ENCODE data around the gene RHOC. TPM values are rescaled to one million over a fixed set of nuclear protein-coding genes. Genes with fewer than 3 reads are reported as not detected.

RHOC gene
- total RNA-seq, 2 experiments from 2014 or later: 23.1 to 43.3 TPM

- CTCF ChIA-PET (ENCODE audit: unreplicated experiment): interaction anchor here (2.6 kb wide), 1 partner anchor 33 kb away, joined by 5 read pairs; no protein-coding TSS in a partner anchor
- H3K79me2 ChIP-seq (ENCODE audit: insufficient read depth, low read depth, low read length): no peaks in the 10 kb centered on the region
- H3K27ac ChIP-seq (ENCODE audit: low read depth, low read length, poor library complexity, severe bottlenecking): no peak overlapping the region
- DNase-seq (ENCODE audit: low spot score): no peak
- H3K9me3 ChIP-seq (ENCODE audit: low read length): no peaks in the 10 kb centered on the region
- intact Hi-C loops (cut with micrococcal nuclease; ENCODE audit: unreplicated experiment): loop anchor here (10.0 kb wide), 1 partner anchor 277 kb away; the partner anchor contains the start of gene CTTNBP2NL
- no peak for TF ChIP-seq EZH2phosphoT487 (IDR thresholded peaks at IDR 0.05; ENCODE audit: borderline replicate concordance, low read depth, low read length)
- no peak for TF ChIP-seq CTCF (conservative IDR thresholded peaks at IDR 0.05; ENCODE audit: low read length)
- no peak overlapping the region for H3K4me3 ChIP-seq (ENCODE audit: low read depth, low read length, poor library complexity, severe bottlenecking)
- no peaks in the 10 kb centered on the region for H3K9me2 ChIP-seq (ENCODE audit: insufficient read depth, low read length)
- no peaks in the 10 kb centered on the region for H4K20me1 ChIP-seq (ENCODE audit: insufficient read depth, low read length)
- no peak overlapping the region for H2AFZ ChIP-seq (ENCODE audit: low read length)
- POLR2A ChIA-PET: interaction anchor here (0.6 to 1.2 kb wide), 3 partner anchors 10 to 119 kb away, joined by 3 read pairs; no protein-coding TSS in a partner anchor
- peaks cover 34% of the 10 kb centered on the region for H3K4me1 ChIP-seq (ENCODE audit: insufficient read depth, low read length, poor library complexity, severe bottlenecking)
- H3K4me2 ChIP-seq (ENCODE audit: low read length): no peak overlapping the region
- no TSS peak for BruUV-seq (replicated peaks)
- peaks cover 54% of the 10 kb centered on the region for H3K36me3 ChIP-seq (ENCODE audit: insufficient read depth, low read length)
Measured at GRCh38 chr1:112672009-112672408, 34.9 kb downstream of the RHOC start.

GRCh38 chr1:112666946-112667345 lies 40.0 kb downstream of the RHOC start:
- Histone ChIP-seq H4K20me1 (ENCODE audit: insufficient read depth, low read length) (no peaks in the 10 kb centered on the region), H3K4me2 (ENCODE audit: low read length) (no peak overlapping the region), H2AFZ (ENCODE audit: low read length) (no peak overlapping the region), H3K4me3 (ENCODE audit: low read depth, low read length, poor library complexity, severe bottlenecking) (no peak overlapping the region), H3K9me3 (ENCODE audit: low read length) (no peaks in the 10 kb centered on the region), H3K4me1 (ENCODE audit: insufficient read depth, low read length, poor library complexity, severe bottlenecking) (peaks cover 2% of the 10 kb centered on the region), H3K9me2 (ENCODE audit: insufficient read depth, low read length) (no peaks in the 10 kb centered on the region), H3K36me3 (ENCODE audit: insufficient read depth, low read length) (peaks cover 98% of the 10 kb centered on the region), H3K79me2 (ENCODE audit: insufficient read depth, low read depth, low read length) (no peaks in the 10 kb centered on the region), H3K27ac (ENCODE audit: low read depth, low read length, poor library complexity, severe bottlenecking) (no peak overlapping the region)
- TF ChIP-seq CTCF (conservative IDR thresholded peaks at IDR 0.05; ENCODE audit: low read length) (no peak), EZH2phosphoT487 (IDR thresholded peaks at IDR 0.05; ENCODE audit: borderline replicate concordance, low read depth, low read length) (no peak)
- intact Hi-C loops (cut with micrococcal nuclease; ENCODE audit: unreplicated experiment): no loop called here
- ChIA-PET POLR2A (no interaction called here), CTCF (ENCODE audit: unreplicated experiment) (no interaction called here)
- DNase-seq (ENCODE audit: low spot score): no peak
- BruUV-seq (replicated peaks): no TSS peak

GRCh38 chr1:112665857-112666256 lies 41.1 kb downstream of the RHOC start:
- BruUV-seq (replicated peaks): no TSS peak
- POLR2A ChIA-PET: no interaction called here

More at GRCh38 chr1:112665857-112666256, 41.1 kb downstream of the RHOC start:
- TF ChIP-seq CTCF (conservative IDR thresholded peaks at IDR 0.05; ENCODE audit: low read length) (no peak), EZH2phosphoT487 (IDR thresholded peaks at IDR 0.05; ENCODE audit: borderline replicate concordance, low read depth, low read length) (no peak)
- Histone ChIP-seq H3K4me2 (ENCODE audit: low read length) (no peak overlapping the region), H3K36me3 (ENCODE audit: insufficient read depth, low read length) (peaks cover 98% of the 10 kb centered on the region), H2AFZ (ENCODE audit: low read length) (no peak overlapping the region), H3K9me2 (ENCODE audit: insufficient read depth, low read length) (no peaks in the 10 kb centered on the region), H3K79me2 (ENCODE audit: insufficient read depth, low read depth, low read length) (no peaks in the 10 kb centered on the region), H4K20me1 (ENCODE audit: insufficient read depth, low read length) (no peaks in the 10 kb centered on the region), H3K9me3 (ENCODE audit: low read length) (no peaks in the 10 kb centered on the region), H3K4me1 (ENCODE audit: insufficient read depth, low read length, poor library complexity, severe bottlenecking) (peaks cover 2% of the 10 kb centered on the region), H3K4me3 (ENCODE audit: low read depth, low read length, poor library complexity, severe bottlenecking) (no peak overlapping the region), H3K27ac (ENCODE audit: low read depth, low read length, poor library complexity, severe bottlenecking) (no peak overlapping the region)
- intact Hi-C loops (cut with micrococcal nuclease; ENCODE audit: unreplicated experiment): no loop called here
- CTCF ChIA-PET (ENCODE audit: unreplicated experiment): no interaction called here
- no peak for DNase-seq (ENCODE audit: low spot score)

Data from OCI-LY7 (cell line).